ENCODE measurements around the gene AMPH.
"Not testable (repeated sequence)": the region's sequence is repeated elsewhere in the genome, so short reads cannot be mapped to it uniquely, and the experiment has no call there.

Gene AMPH

DNA sequence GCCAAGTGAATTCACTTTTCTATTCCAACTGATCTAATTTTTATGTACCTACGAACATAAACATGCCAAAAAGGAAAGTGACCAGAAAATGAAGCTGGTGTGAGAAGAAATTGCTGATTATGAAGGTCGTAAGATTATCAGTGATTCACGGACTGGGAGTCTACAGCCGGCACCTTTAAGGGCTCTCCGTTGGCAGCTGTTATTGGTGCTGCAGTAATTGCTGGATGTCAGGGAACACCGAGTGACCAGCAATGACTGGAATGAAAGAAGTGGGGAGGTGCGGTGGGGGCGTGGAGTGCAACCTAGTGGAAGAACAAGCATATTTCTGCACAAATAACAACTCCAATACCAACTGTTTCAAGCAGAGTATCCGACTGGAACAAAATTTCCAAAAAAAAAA lies 247.9 kb downstream of the AMPH start:
- no peak for DNase-seq

DNA sequence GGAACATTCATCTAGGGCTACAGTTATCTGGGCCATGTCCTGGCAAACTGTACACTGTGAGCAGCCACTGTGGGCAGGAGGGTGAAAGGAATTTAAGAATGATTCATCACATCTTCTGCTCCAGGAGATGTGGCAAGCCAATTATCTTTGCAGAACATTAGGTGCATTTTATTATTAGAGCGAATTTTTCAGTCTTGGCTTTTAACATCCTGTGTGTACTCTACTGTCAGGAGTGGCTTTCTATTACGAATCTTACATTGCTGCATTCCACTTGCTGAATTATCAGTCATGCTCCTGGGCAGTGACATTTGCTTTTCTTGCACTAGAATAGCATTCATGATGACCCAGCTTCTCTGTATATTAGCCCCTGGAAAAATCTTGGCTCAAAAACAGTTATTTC lies 248.5 kb downstream of the AMPH start:
- peak; percentile 53 for DNase-seq

GRCh38 chr7:38375453-38375852 lies 255.7 kb downstream of the AMPH start:
- DNase-seq, result no peak

- peak; percentile 17 for DNase-seq
Measured at GRCh38 chr7:38374507-38374906, 256.7 kb downstream of the AMPH start.

GRCh38 chr7:38373155-38373554 lies 258.0 kb downstream of the AMPH start:
- no peak for DNase-seq

DNA sequence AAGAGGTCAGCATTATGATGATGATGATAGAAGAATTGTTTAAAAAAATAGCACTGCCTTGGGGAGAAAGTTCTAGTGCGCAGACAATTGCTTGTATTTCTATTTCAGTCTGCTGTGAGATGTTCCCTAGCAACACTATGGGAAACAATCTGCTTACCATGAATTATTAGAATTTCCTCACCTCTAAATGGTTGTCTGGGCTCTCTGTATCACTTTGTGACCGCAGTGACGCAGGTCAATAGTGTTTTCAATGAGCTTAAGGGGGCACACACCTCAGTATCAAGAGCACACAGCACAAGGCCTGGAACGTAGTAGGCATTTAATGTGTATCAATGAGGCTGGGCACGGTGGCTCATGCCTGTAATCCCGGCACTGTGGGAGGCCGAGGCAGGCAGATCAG lies 258.9 kb downstream of the AMPH start:
- no peak for DNase-seq

DNA sequence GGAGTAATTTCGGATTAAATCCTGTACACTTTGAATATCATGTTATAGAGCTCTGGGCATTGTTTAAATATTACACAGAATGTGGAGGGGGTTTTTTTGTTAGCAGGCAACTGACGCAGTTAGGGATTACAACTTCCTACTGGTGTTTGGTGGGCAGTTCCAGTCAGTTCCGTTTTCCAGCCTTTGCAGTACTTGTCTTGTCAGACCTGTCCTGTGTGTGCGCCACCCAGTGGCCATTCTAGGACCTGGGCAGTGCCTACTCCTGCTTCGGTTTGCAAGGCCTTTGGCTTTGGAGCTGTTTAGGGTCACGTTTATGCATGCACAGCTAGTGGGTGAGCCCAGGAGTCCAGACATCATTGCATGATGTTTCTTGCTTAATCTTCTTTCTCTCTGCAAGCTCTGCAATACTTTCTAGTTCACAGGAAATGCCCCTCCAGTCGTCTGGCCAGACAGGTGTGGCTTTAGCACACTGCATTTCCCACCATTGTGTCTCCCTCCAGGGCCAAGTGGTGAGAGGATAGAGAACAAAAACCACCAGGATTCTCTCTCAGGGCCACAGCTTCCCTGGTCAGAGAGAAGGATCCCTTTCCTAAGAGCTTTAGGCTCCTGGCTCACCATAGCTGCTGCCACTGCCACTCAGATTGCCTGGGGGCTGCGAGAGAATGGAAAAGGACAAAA lies 261.2 kb downstream of the AMPH start:
- DNase-seq, result peak; percentile 74

GRCh38 chr7:38368191-38368605 lies 263.0 kb downstream of the AMPH start:
- DNase-seq, result peak; percentile 71

GRCh38 chr7:38367301-38367890 lies 263.8 kb downstream of the AMPH start:
- DNase-seq, result no peak

- not testable (repeated sequence) for DNase-seq
Measured at GRCh38 chr7:38363379-38363778, 267.8 kb downstream of the AMPH start.

DNA sequence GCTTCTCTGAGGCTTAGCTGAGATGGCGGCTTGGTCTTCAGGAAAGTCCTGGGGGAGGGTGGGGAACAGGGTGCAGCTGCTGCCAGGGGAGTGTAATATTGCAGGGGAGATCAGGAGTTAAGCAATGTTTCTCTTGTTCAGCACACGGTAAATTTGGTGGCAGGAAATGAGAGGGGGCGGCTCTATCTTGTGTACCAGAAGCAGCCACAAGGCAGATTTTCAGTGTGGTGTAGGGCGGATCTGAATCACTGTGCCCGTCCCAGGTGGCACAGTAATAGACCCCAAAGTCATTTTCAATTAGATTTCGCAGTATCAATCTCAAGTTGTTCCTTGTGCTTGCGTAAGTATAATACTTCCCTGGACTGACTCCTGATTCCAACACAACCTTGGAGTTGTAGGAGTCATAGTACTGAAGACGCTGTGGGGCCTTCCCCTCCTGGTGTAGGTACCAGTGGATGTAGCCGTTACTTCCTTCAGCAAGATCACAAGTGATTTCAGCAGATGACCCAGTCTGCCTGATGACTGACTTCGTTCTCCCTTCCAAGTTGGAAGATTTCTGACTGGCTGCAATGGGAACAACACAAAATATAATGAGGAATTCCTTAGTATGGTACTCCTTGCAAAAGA lies 268.4 kb downstream of the AMPH start:
- not testable (repeated sequence) for DNase-seq

DNA sequence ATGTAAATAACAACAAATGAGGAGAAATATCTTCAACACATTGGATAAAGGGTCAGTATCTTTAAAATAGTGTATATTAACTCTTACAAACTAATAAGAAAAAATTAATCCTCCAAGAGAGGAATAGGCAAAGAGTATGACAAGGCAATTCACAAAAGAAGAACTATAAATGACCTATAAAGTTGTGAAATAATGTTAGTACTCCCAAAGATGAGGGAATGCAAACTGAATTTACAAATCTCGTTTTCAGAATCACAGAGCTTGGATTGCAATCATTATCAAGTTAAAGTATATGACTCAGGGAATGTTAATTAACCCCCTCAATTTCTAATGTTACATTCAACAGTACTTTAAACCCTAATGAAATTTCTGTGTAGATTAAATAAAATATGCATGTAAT lies 270.4 kb downstream of the AMPH start:
- DNase-seq, result no peak

- DNase-seq, result not testable (repeated sequence)
Measured at GRCh38 chr7:38359071-38359601, 272.0 kb downstream of the AMPH start.

GRCh38 chr7:38358273-38358831 lies 272.8 kb downstream of the AMPH start:
- DNase-seq, result not testable (repeated sequence)

DNA sequence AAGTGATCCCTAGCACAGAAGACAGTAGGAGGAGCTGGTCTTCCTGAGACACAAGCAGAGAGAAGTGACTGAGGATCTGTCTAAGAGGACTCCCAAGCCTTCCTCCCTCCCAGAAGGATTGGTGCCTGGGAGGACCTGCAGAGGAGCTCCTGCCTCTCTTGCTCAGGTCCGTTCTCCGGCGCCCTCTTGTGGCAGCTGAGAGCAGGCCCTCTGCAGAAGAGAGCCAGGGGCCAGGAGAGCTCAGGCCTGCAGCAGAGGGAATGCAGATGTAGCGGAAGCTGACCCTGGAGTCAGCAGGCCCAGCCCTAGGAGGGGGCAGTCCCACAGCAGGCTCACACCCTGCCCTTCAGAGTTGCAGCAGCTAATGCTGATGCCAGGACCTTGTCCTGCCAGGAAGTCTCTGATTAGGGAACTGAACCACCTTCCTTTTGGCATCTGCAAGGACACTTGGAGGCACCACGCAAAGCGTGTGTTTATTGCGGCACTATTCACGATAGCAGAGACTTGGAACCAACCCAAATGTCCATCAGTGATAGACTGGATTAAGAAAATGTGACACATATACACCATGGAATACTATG lies 276.8 kb downstream of the AMPH start:
- DNase-seq, result not testable (repeated sequence)

GRCh38 chr7:38353431-38353881 lies 277.7 kb downstream of the AMPH start:
- not testable (repeated sequence) for DNase-seq

DNA sequence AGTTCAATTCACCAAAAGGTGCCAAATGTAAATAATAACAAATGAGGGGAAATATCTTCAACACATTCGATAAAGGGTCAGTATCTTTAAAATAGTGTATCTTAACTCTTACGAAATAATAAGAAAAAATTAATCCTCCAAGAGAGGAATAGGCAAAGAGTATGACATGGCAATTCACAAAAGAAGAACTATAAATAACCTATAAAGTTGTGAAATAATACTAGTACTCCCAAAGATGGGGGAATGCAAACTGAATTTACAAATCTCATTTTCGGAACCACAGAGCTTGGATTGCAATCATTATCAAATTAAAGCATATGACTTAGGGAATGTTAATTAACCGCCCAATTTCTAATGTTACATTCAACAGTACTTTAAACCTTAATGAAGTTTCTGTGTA lies 279.6 kb downstream of the AMPH start:
- DNase-seq, result no peak

DNA sequence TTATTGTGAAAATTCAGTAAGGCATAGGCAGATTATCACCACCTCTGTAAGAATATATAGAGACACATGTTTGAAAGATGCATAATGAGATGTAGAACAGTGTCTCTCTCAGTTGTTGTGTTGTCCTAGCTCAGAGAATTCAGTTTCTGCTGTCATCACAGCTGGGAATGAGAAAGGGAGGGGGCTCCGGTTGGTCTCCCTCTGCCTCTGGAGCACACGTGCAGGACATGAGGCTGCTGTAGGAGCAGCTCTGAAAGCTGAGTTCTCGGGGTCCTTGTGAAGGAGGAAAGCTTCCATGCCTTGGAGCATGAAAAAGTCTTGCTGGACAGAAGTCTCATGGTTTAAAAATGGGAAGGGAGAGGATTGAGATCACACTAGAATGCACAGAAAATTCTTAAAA lies 280.4 kb downstream of the AMPH start:
- DNase-seq, result not testable (repeated sequence)

GRCh38 chr7:38349869-38350583 lies 281.1 kb downstream of the AMPH start:
- DNase-seq, result not testable (repeated sequence)

DNA sequence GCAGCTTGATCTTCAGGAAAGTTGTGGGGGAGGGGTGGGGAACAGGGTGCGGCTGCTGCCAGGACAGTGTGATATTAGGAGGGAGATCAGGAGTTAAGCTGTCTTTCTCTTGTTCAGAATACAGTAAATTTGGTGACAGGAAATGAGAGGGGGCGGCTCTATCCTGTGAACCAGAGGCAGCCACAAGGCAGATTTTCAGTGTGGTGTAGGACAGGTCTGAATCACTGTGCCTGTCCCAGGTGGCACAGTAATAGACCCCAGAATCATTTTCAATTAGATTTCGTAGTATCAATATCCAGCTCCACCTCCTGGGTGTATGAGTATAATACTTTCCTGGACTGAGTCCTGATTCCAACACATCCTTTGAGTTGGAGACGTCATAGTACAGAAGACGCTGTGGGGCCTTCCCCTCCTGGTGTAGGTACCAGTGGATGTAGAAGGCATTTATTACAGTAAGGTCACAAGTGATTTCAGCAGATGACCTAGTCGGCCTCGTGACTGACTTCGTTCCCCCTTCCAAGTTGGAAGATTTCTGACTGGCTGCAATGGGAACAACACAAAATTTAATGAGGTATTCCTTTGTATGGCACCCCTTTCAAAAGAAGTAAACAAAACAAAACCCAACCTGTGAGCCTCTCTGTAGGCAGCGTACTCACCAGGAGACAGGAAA lies 281.9 kb downstream of the AMPH start:
- not testable (repeated sequence) for DNase-seq

- DNase-seq, result peak; percentile 60
Measured at GRCh38 chr7:38345299-38346172, 285.6 kb downstream of the AMPH start.
